Testis (tissue), 3 donors: Measurements from ENCODE around the gene MED12L. TPM values are rescaled to one million over a fixed set of nuclear protein-coding genes. Genes with fewer than 3 reads are reported as not detected.
A peak's percentile ranks its signal among the peaks of the same experiment; 100 is the strongest.

ENCODE experiments used
- DNase-seq: peaks from one replicate; pipeline ENCODE4 v3.0.0-alpha.2; 2019
- H3K27ac ChIP-seq, 2 donors: fragments of 200-600 bp; sonication (generic); one replicate each; pipeline ENCODE4 v1.5.1; 2019
- H3K27me3 ChIP-seq: fragments of 200-600 bp; sonication (generic); one replicate; pipeline ENCODE4 v1.5.1; 2019
- H3K36me3 ChIP-seq: fragments of 200-600 bp; sonication (generic); one replicate; pipeline ENCODE4 v1.5.1; 2017; ENCODE audit warnings: low read depth; ENCODE audit errors: missing control alignments
- H3K4me1 ChIP-seq: fragments of 200-600 bp; sonication (generic); one replicate; pipeline ENCODE4 v1.5.1; 2019
- H3K4me3 ChIP-seq, 2 donors: fragments of 200-600 bp; sonication (generic); one replicate each; pipeline ENCODE4 v1.5.1; 2017 to 2019
- H3K9me3 ChIP-seq: fragments of 200-600 bp; sonication (generic); one replicate; pipeline ENCODE4 v1.5.1; 2017
- CTCF ChIP-seq, 3 experiments: fragments of 450-650 bp in 2 of 3; fragments of 200-600 bp in 1 of 3; sonication (generic) in 1 of 3; IDR thresholded peaks; one replicate each; pipeline ENCODE4 v1.5.1; 2016 to 2019; ENCODE audit warnings: antibody characterized with exemption in 3 of 3, mild to moderate bottlenecking in 2 of 3, moderate library complexity in 1 of 3
- POLR2A ChIP-seq: fragments of 450-650 bp; IDR thresholded peaks from one replicate; pipeline ENCODE4 v1.6.1; 2017; ENCODE audit warnings: antibody characterized with exemption, mild to moderate bottlenecking, moderate library complexity
- WGBS, 2 donors: methylation state at CpG; one replicate each; pipeline ENCODE4 v1.1.5; 2018; 5-methylcytosine and 5-hydroxymethylcytosine counted together
- intact Hi-C: fragments of 100-400 bp; cut with DNase I; formaldehyde crosslinking; loops from one replicate; pipeline ENCODE4 v1.15.1; 2023; ENCODE audit warnings: low total_unique reads
- polyA plus RNA-seq: library from polyadenylated mRNA; stranded (reverse); fragments of 350-450 nt; fragmentation: Illumina TruSeq; extraction: RNeasy Lipid Tissue Mini Kit (QIAGEN cat#74804); gene quantifications from one replicate; pipeline ENCODE4 v1.2.3, GENCODE V29; 2014; ENCODE audit warnings: low read depth, low replicate concordance; ENCODE audit not compliant: insufficient read depth
- total RNA-seq, 2 donors: library from RNA; depleted of rRNA; stranded (reverse); fragments of >200 nt; gene quantifications; one replicate each; pipeline ENCODE4 v1.2.3, GENCODE V29; 2016

Gene MED12L
- total and polyA plus RNA-seq, 3 donors from 2014 or later = 10.3 to 18.5 (median 10.4) TPM

- Histone ChIP-seq H3K9me3 (no peaks in the 10 kb centered on the region), H3K4me3 (no peak overlapping the region), H3K27ac (no peak overlapping the region), H3K4me1 (no peaks in the 10 kb centered on the region), H3K36me3 (no peaks in the 10 kb centered on the region), H3K27me3 (no peaks in the 10 kb centered on the region)
- intact Hi-C loops = no loop called here
- no peak for DNase-seq
- 92 to 95% methylated on average over 5 of the region's 5 CpGs for WGBS, 2 donors
- TF ChIP-seq CTCF (IDR thresholded peaks at IDR 0.05) = no peak
- TF ChIP-seq POLR2A = no peak
These were observed 337.6 kb downstream of the MED12L start for GRCh38 chr3:151423091-151423490.

GRCh38 chr3:151425627-151426340 lies 340.3 kb downstream of the MED12L start:
- Histone ChIP-seq H3K4me1 (no peaks in the 10 kb centered on the region), H3K9me3 (no peaks in the 10 kb centered on the region), H3K36me3 (no peaks in the 10 kb centered on the region), H3K4me3 (no peak overlapping the region), H3K27me3 (no peaks in the 10 kb centered on the region), H3K27ac (no peak overlapping the region)
- no peak for DNase-seq
- peak in 1 of 3 experiments; percentile 52 for TF ChIP-seq CTCF (IDR thresholded peaks at IDR 0.05)
- no peak for TF ChIP-seq POLR2A
- 82 to 85% methylated on average over 4 of the region's 4 CpGs for WGBS, 2 donors
- intact Hi-C loops = no loop called here

GRCh38 chr3:151426341-151426657 lies 340.8 kb downstream of the MED12L start:
- no peak for TF ChIP-seq CTCF (IDR thresholded peaks at IDR 0.05)
- H3K27me3 ChIP-seq = no peaks in the 10 kb centered on the region
- intact Hi-C loops = no loop called here

GRCh38 chr3:151428386-151428785 lies 342.9 kb downstream of the MED12L start:
- intact Hi-C loops = no loop called here
- no peak for TF ChIP-seq POLR2A
- 84 to 94% methylated on average over 2 of the region's 2 CpGs for WGBS, 2 donors

More at GRCh38 chr3:151426341-151426657, 340.8 kb downstream of the MED12L start:
- no peak for DNase-seq
- Histone ChIP-seq H3K4me1 (no peaks in the 10 kb centered on the region), H3K36me3 (no peaks in the 10 kb centered on the region), H3K4me3 (no peak overlapping the region), H3K27ac (no peak overlapping the region), H3K9me3 (no peaks in the 10 kb centered on the region)

GRCh38 chr3:151430821-151431484 lies 345.5 kb downstream of the MED12L start:
- Histone ChIP-seq H3K4me1 (no peaks in the 10 kb centered on the region), H3K4me3 (no peak overlapping the region), H3K9me3 (no peaks in the 10 kb centered on the region), H3K27me3 (no peaks in the 10 kb centered on the region), H3K36me3 (no peaks in the 10 kb centered on the region), H3K27ac (no peak overlapping the region)
- no peak for DNase-seq
- WGBS, 2 donors = 95 to 97% methylated on average over 5 of the region's 5 CpGs
- intact Hi-C loops = no loop called here
- TF ChIP-seq CTCF (IDR thresholded peaks at IDR 0.05) (no peak), POLR2A (no peak)

More at GRCh38 chr3:151428386-151428785, 342.9 kb downstream of the MED12L start:
- H3K36me3 ChIP-seq = no peaks in the 10 kb centered on the region
- H3K27ac ChIP-seq = no peak overlapping the region
- no peak overlapping the region for H3K4me3 ChIP-seq
- no peaks in the 10 kb centered on the region for H3K27me3 ChIP-seq
- no peak for DNase-seq
- H3K4me1 ChIP-seq = no peaks in the 10 kb centered on the region
- no peaks in the 10 kb centered on the region for H3K9me3 ChIP-seq
